Measurements from ENCODE around the gene ZBTB38.

DNA sequence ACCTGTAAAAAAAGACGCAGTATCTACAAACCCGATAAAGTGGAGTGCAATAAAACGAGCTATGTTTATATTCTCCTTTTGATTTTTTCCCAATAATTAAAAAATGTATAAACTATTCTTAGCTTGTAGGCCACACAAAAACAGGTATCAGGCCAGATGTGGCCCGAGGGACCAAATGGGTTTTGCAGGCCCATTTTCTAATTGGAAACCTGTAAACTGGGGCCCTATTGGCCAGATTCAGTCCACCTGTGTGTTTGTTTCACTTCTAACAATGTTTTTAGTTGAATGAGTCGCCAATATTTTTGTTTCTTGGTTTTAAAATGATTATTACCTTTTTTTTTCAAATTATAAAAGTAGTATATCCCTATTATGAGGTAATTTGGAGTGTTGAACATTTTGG lies 29.7 kb downstream of the ZBTB38 start:
- no peak for TF ChIP-seq POLR2A (IDR thresholded peaks at IDR 0.05)
- TF ChIP-seq, protein P1, sequence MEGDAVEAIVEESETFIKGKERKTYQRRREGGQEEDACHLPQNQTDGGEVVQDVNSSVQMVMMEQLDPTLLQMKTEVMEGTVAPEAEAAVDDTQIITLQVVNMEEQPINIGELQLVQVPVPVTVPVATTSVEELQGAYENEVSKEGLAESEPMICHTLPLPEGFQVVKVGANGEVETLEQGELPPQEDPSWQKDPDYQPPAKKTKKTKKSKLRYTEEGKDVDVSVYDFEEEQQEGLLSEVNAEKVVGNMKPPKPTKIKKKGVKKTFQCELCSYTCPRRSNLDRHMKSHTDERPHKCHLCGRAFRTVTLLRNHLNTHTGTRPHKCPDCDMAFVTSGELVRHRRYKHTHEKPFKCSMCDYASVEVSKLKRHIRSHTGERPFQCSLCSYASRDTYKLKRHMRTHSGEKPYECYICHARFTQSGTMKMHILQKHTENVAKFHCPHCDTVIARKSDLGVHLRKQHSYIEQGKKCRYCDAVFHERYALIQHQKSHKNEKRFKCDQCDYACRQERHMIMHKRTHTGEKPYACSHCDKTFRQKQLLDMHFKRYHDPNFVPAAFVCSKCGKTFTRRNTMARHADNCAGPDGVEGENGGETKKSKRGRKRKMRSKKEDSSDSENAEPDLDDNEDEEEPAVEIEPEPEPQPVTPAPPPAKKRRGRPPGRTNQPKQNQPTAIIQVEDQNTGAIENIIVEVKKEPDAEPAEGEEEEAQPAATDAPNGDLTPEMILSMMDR (IDR thresholded peaks at IDR 0.05): no peak
